Bronchial epithelial cell (primary cell): ENCODE data around the gene KRTCAP2. TPM values are rescaled to one million over a fixed set of nuclear protein-coding genes. Genes with fewer than 3 reads are reported as not detected.

Source experiments
- DNase-seq: peaks from one replicate; pipeline ENCODE4 v3.0.0-alpha.2; 2010; ENCODE audit warnings: low read depth
- FAIRE-seq: peaks from 2 replicates; lab custom pipeline; 2011; peaks lifted over from hg19 to GRCh38; lab: Jason Lieb, UNC
- H3K27me3 ChIP-seq: 2 replicates; pipeline ENCODE4 v1.5.1; 2011; ENCODE audit warnings: low read length; ENCODE audit not compliant: control insufficient read depth, insufficient read depth
- H3K36me3 ChIP-seq: 2 replicates; pipeline ENCODE4 v1.5.1; 2011; ENCODE audit warnings: low read length; ENCODE audit not compliant: control insufficient read depth, insufficient read depth
- H3K4me3 ChIP-seq: 2 replicates; pipeline ENCODE4 v1.5.1; 2011; ENCODE audit warnings: mild to moderate bottlenecking, low read depth, low read length, control low read depth
- CTCF ChIP-seq: IDR thresholded peaks from 2 replicates; pipeline ENCODE4 v1.5.1; 2011; ENCODE audit warnings: mild to moderate bottlenecking, moderate library complexity, low read length, control low read depth, inconsistent platforms; ENCODE audit not compliant: insufficient read depth, severe bottlenecking
- total RNA-seq: library from RNA; depleted of rRNA; stranded (reverse); fragments of >200 nt; gene quantifications from 2 replicates; pipeline ENCODE4 v1.2.1, GENCODE V29; 2014

Gene KRTCAP2
- total RNA-seq, 1 donor from 2014 or later = 76.3 TPM

- Histone ChIP-seq H3K4me3 (no peak overlapping the region), H3K27me3 (no peaks in the 10 kb centered on the region), H3K36me3 (no peaks in the 10 kb centered on the region)
- no peak for DNase-seq
- no peak for TF ChIP-seq CTCF
- no peak for FAIRE-seq
Observed at GRCh38 chr1:155188268-155188667, 15.2 kb upstream of the KRTCAP2 start.

- FAIRE-seq (no peak), DNase-seq (no peak)
- H3K27me3 ChIP-seq = no peaks in the 10 kb centered on the region
- H3K36me3 ChIP-seq = no peaks in the 10 kb centered on the region
- H3K4me3 ChIP-seq = no peak overlapping the region
- TF ChIP-seq CTCF = no peak
Observed at GRCh38 chr1:155187456-155187891, 14.4 kb upstream of the KRTCAP2 start.

- no peaks in the 10 kb centered on the region for H3K27me3 ChIP-seq
- no peak for TF ChIP-seq CTCF
- no peak for DNase-seq
- no peak for FAIRE-seq
- H3K36me3 ChIP-seq = no peaks in the 10 kb centered on the region
- no peak overlapping the region for H3K4me3 ChIP-seq
Observed at GRCh38 chr1:155186794-155187455, 13.8 kb upstream of the KRTCAP2 start.

GRCh38 chr1:155186067-155186793 lies 13.1 kb upstream of the KRTCAP2 start:
- H3K4me3 ChIP-seq = no peak overlapping the region
- H3K27me3 ChIP-seq = no peaks in the 10 kb centered on the region
- FAIRE-seq (no peak), DNase-seq (peak; percentile 20)
- TF ChIP-seq CTCF = no peak
- H3K36me3 ChIP-seq = no peaks in the 10 kb centered on the region

- no peak for TF ChIP-seq CTCF
- H3K27me3 ChIP-seq = no peaks in the 10 kb centered on the region
- H3K36me3 ChIP-seq = no peaks in the 10 kb centered on the region
- no peak for FAIRE-seq
- no peak overlapping the region for H3K4me3 ChIP-seq
- no peak for DNase-seq
Observed at GRCh38 chr1:155185783-155186066, 12.6 kb upstream of the KRTCAP2 start.
